Progenitor cell of endocrine pancreas (in vitro differentiated cells): ENCODE results near the gene RERE. TPM values are rescaled to one million over a fixed set of nuclear protein-coding genes. Genes with fewer than 3 reads are reported as not detected.

Source experiments
- DNase-seq: peaks from one replicate; pipeline ENCODE4 v3.0.0; 2021; ENCODE audit warnings: low spot score; ENCODE audit not compliant: unreplicated experiment
- H3K27ac Mint-ChIP-seq: 2 replicates; pipeline ENCODE4 v1.8.0; 2021; ENCODE audit warnings: mild to moderate bottlenecking, moderate library complexity, mixed read lengths
- H3K27me3 Mint-ChIP-seq: 2 replicates; pipeline ENCODE4 v1.8.0; 2021; ENCODE audit warnings: mixed read lengths
- H3K36me3 Mint-ChIP-seq: 2 replicates; pipeline ENCODE4 v1.8.0; 2022; ENCODE audit warnings: mixed read lengths; ENCODE audit not compliant: insufficient read depth
- H3K4me1 Mint-ChIP-seq: 2 replicates; pipeline ENCODE4 v1.8.0; 2021; ENCODE audit warnings: low read depth, mixed read lengths
- H3K4me3 Mint-ChIP-seq: 2 replicates; pipeline ENCODE4 v1.8.0; 2021; ENCODE audit warnings: low read depth, mild to moderate bottlenecking, moderate library complexity, mixed read lengths
- H3K9me3 Mint-ChIP-seq: 2 replicates; pipeline ENCODE4 v1.8.0; 2021; ENCODE audit warnings: low read depth, mixed read lengths
- CTCF ChIP-seq: fragments of 200-600 bp; sonication (generic); IDR thresholded peaks from one replicate; pipeline ENCODE4 v1.5.0; 2021; ENCODE audit warnings: antibody characterized with exemption, mild to moderate bottlenecking; ENCODE audit not compliant: unreplicated experiment
- total RNA-seq: library from RNA; stranded (reverse); gene quantifications from 2 replicates; pipeline ENCODE4 v1.2.1, GENCODE V29; 2021

RERE gene
- total RNA-seq, 1 donor from 2014 or later = 329 TPM

GRCh38 chr1:8329858-8330257 is 487.6 kb downstream of the RERE start:
- DNase-seq = no peak
- TF ChIP-seq CTCF = no peak
- Mint-ChIP-seq H3K36me3 (no peaks in the 10 kb centered on the region), H3K27ac (no peak overlapping the region), H3K27me3 (no peaks in the 10 kb centered on the region), H3K9me3 (no peaks in the 10 kb centered on the region), H3K4me3 (no peak overlapping the region), H3K4me1 (no peaks in the 10 kb centered on the region)

GRCh38 chr1:8329439-8329838 is 488.0 kb downstream of the RERE start:
- Mint-ChIP-seq H3K27ac (no peak overlapping the region), H3K27me3 (no peaks in the 10 kb centered on the region), H3K9me3 (no peaks in the 10 kb centered on the region)

GRCh38 chr1:8328271-8328670 is 489.2 kb downstream of the RERE start:
- no peak for DNase-seq
- Mint-ChIP-seq H3K27ac (no peak overlapping the region), H3K36me3 (no peaks in the 10 kb centered on the region), H3K4me3 (no peak overlapping the region), H3K9me3 (no peaks in the 10 kb centered on the region), H3K27me3 (no peaks in the 10 kb centered on the region), H3K4me1 (no peaks in the 10 kb centered on the region)
- no peak for TF ChIP-seq CTCF

More at GRCh38 chr1:8329439-8329838, 488.0 kb downstream of the RERE start:
- no peak for TF ChIP-seq CTCF
- DNase-seq = no peak
- no peaks in the 10 kb centered on the region for H3K36me3 Mint-ChIP-seq
- H3K4me1 Mint-ChIP-seq = no peaks in the 10 kb centered on the region
- no peak overlapping the region for H3K4me3 Mint-ChIP-seq

GRCh38 chr1:8326265-8326664 is 491.2 kb downstream of the RERE start:
- no peak for DNase-seq

GRCh38 chr1:8325771-8326170 is 491.7 kb downstream of the RERE start:
- H3K36me3 Mint-ChIP-seq = no peaks in the 10 kb centered on the region
- H3K27ac Mint-ChIP-seq = no peak overlapping the region
- no peak overlapping the region for H3K4me3 Mint-ChIP-seq
- TF ChIP-seq CTCF = no peak
- H3K4me1 Mint-ChIP-seq = no peaks in the 10 kb centered on the region
- DNase-seq = no peak
- no peaks in the 10 kb centered on the region for H3K9me3 Mint-ChIP-seq
- peaks cover 3% of the 10 kb centered on the region for H3K27me3 Mint-ChIP-seq

More at GRCh38 chr1:8326265-8326664, 491.2 kb downstream of the RERE start:
- no peak for TF ChIP-seq CTCF
- no peak overlapping the region for H3K27ac Mint-ChIP-seq
- H3K9me3 Mint-ChIP-seq = no peaks in the 10 kb centered on the region
- H3K4me3 Mint-ChIP-seq = no peak overlapping the region
- no peaks in the 10 kb centered on the region for H3K36me3 Mint-ChIP-seq
- no peaks in the 10 kb centered on the region for H3K27me3 Mint-ChIP-seq
- H3K4me1 Mint-ChIP-seq = no peaks in the 10 kb centered on the region
